Left kidney (tissue), 8 donors: ENCODE measurements around the gene GPR33. TPM values are rescaled to one million over a fixed set of nuclear protein-coding genes. Genes with fewer than 3 reads are reported as not detected.
"Not testable (repeated sequence)": the region's sequence is repeated elsewhere in the genome, so short reads cannot be mapped to it uniquely, and the experiment has no call there.

Source experiments
- DNase-seq: peaks from one replicate; pipeline ENCODE4 v3.0.0-alpha.2; 2013
- long read RNA-seq, 8 donors: transcript quantifications; one replicate each; lab custom pipeline, GENCODE V29; 2026
- polyA plus RNA-seq: library from polyadenylated mRNA; unstranded; fragments of 120-200 nt; gene quantifications from one replicate; pipeline ENCODE4 v1.2.1, GENCODE V29; 2013; ENCODE audit not compliant: insufficient read length

Gene GPR33
- polyA plus RNA-seq, result not detected
- long read RNA-seq, donor 1, result 0 reads
- long read RNA-seq, donor 2, result 0 reads
- long read RNA-seq, donor 3, result 0 reads
- long read RNA-seq, donor 4, result 0 reads
- long read RNA-seq, donor 5, result 0 reads
- long read RNA-seq, donor 6, result 0 reads
- long read RNA-seq, donor 7, result 0 reads
- long read RNA-seq, donor 8, result 0 reads

- no peak for DNase-seq
Observed at GRCh38 chr14:31487886-31488285, at the start of gene GPR33. GPR33 (minus strand) TSS chr14:31488039; CDS start chr14:31483965, 4,074 bp downstream.

GRCh38 chr14:31536201-31536960 is 48.5 kb upstream of the GPR33 start:
- DNase-seq, result no peak

- no peak for DNase-seq
Observed at GRCh38 chr14:31530136-31530535, 42.3 kb upstream of the GPR33 start.

GRCh38 chr14:31529053-31529452 is 41.2 kb upstream of the GPR33 start:
- DNase-seq, result no peak

- no peak for DNase-seq
Observed at GRCh38 chr14:31527546-31527945, 39.7 kb upstream of the GPR33 start.

- DNase-seq, result no peak
Observed at GRCh38 chr14:31527087-31527486, 39.2 kb upstream of the GPR33 start.

GRCh38 chr14:31510855-31511254 is 23.0 kb upstream of the GPR33 start:
- no peak for DNase-seq

GRCh38 chr14:31510222-31510621 is 22.4 kb upstream of the GPR33 start:
- DNase-seq, result peak; percentile 13

GRCh38 chr14:31508135-31508534 is 20.3 kb upstream of the GPR33 start:
- DNase-seq, result peak; percentile 18

GRCh38 chr14:31505411-31505810 is 17.6 kb upstream of the GPR33 start:
- DNase-seq, result peak; percentile 19

- DNase-seq, result no peak
Observed at GRCh38 chr14:31501870-31502269, 14.0 kb upstream of the GPR33 start.

GRCh38 chr14:31492759-31493498 is 5.1 kb upstream of the GPR33 start:
- no peak for DNase-seq

GRCh38 chr14:31489691-31490090 is 1.9 kb upstream of the GPR33 start:
- DNase-seq, result no peak

- DNase-seq, result no peak
Observed at GRCh38 chr14:31486764-31487163, 1.1 kb downstream of the GPR33 start.

- DNase-seq, result no peak
Observed at GRCh38 chr14:31484754-31485153, 3.1 kb downstream of the GPR33 start.

- no peak for DNase-seq
Observed at GRCh38 chr14:31480156-31480555, 7.7 kb downstream of the GPR33 start.

GRCh38 chr14:31479027-31479426 is 8.8 kb downstream of the GPR33 start:
- DNase-seq, result no peak

GRCh38 chr14:31477248-31477647 is 10.6 kb downstream of the GPR33 start:
- DNase-seq, result no peak

- DNase-seq, result no peak
Observed at GRCh38 chr14:31476131-31476866, 11.5 kb downstream of the GPR33 start.

GRCh38 chr14:31466554-31466953 is 21.3 kb downstream of the GPR33 start:
- DNase-seq, result no peak

- DNase-seq, result no peak
Observed at GRCh38 chr14:31465111-31465510, 22.7 kb downstream of the GPR33 start.

GRCh38 chr14:31462450-31462849 is 25.4 kb downstream of the GPR33 start:
- DNase-seq, result not testable (repeated sequence)
